Hypothalamus (tissue), 51 donors: ENCODE data around the gene ELAVL3.
A peak's percentile ranks its signal among the peaks of the same experiment; 100 is the strongest.
"Not testable (repeated sequence)": the region's sequence is repeated elsewhere in the genome, so short reads cannot be mapped to it uniquely, and the experiment has no call there.

ENCODE experiments used
- DNase-seq, 51 donors: peaks; one replicate each; lab custom pipeline; 2025; lab: John Stamatoyannopoulos, UW

Gene ELAVL3

GRCh38 chr19:11418549-11419506, 62.0 kb downstream of the ELAVL3 start, which contains the start of gene RGL3:
Gene RGL3, minus strand, starts transcription at chr19:11419314. Its CDS starts 36 bp downstream, at chr19:11419278.
- DNase-seq: peak in 13 of 51 donors; percentile 8 to 52 (median 20)

GRCh38 chr19:11418094-11418548, 62.7 kb downstream of the ELAVL3 start:
- no peak for DNase-seq

GRCh38 chr19:11416346-11417052, 64.3 kb downstream of the ELAVL3 start:
- DNase-seq: no peak

GRCh38 chr19:11414544-11414943, 66.3 kb downstream of the ELAVL3 start:
- DNase-seq: no peak

GRCh38 chr19:11410682-11411081, 70.2 kb downstream of the ELAVL3 start:
- no peak for DNase-seq

- DNase-seq: no peak
These were observed 72.3 kb downstream of the ELAVL3 start for GRCh38 chr19:11408591-11408990.

- DNase-seq: not testable (repeated sequence)
These were observed 74.1 kb downstream of the ELAVL3 start for GRCh38 chr19:11406703-11407236.

GRCh38 chr19:11405846-11406643, 74.8 kb downstream of the ELAVL3 start:
- peak in 2 of 51 donors; percentile 7 to 12 for DNase-seq

- no peak for DNase-seq
These were observed 76.1 kb downstream of the ELAVL3 start for GRCh38 chr19:11404588-11405222.

- no peak for DNase-seq
These were observed 78.9 kb downstream of the ELAVL3 start for GRCh38 chr19:11401808-11402543.
